GM06990 (cell line): ENCODE measurements around the gene LIMS1.

Experiments
- DNase-seq: peaks from one replicate; pipeline ENCODE4 v3.0.0-alpha.2; 2011; ENCODE audit not compliant: insufficient read length; ENCODE audit errors: extremely low read depth
- H3K27me3 ChIP-seq: replicated peaks from 2 replicates; pipeline ENCODE4 v1.6.0; 2011; ENCODE audit warnings: low read length; ENCODE audit not compliant: control insufficient read depth, insufficient read depth
- H3K36me3 ChIP-seq: 2 replicates; pipeline ENCODE4 v1.5.1; 2011; ENCODE audit warnings: low read length; ENCODE audit not compliant: control insufficient read depth, insufficient read depth
- H3K4me3 ChIP-seq: replicated peaks from 2 replicates; pipeline ENCODE4 v1.5.1; 2011; ENCODE audit warnings: low read depth, mild to moderate bottlenecking, control low read depth, low read length
- TF ChIP-seq, protein P1 (sequence below): IDR thresholded peaks from 2 replicates; pipeline ENCODE4 v1.5.1; 2011; ENCODE audit warnings: low read length, control low read depth, mild to moderate bottlenecking, inconsistent platforms; ENCODE audit not compliant: insufficient read depth, poor library complexity, severe bottlenecking

Gene LIMS1

DNA sequence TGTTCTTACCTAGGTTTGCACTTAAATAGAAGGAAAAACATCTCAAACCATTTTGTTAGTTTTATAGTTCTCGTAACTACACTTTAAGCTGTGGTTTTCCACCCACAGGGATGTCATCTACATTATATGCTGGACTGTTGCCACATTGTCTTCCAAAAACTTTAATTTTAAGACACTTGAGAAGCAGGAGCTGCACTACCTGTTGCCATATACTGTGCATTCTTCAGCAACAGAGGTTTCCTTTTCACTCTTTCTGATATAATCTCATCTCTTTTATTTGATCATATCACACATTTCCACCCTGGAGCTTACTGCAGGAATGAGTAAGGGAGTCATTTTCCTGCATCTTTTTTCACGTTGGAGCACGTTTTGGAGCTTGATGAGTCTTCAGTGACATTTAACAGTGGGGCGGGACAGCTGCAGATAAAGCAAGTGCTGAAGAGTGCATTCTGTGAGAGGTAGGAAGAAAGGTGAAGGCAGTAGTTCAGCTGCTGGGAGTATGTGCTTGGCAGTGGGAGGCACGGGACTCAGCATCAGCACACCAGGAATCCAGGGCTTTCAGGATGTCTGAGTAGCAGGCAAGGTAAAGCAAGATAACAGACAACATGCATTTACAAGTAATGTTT is 3.8 kb downstream of the LIMS1 start:
- no peak for DNase-seq
- no peaks in the 10 kb centered on the region for H3K27me3 ChIP-seq
- H3K4me3 ChIP-seq: no peak overlapping the region
- TF ChIP-seq, protein P1, sequence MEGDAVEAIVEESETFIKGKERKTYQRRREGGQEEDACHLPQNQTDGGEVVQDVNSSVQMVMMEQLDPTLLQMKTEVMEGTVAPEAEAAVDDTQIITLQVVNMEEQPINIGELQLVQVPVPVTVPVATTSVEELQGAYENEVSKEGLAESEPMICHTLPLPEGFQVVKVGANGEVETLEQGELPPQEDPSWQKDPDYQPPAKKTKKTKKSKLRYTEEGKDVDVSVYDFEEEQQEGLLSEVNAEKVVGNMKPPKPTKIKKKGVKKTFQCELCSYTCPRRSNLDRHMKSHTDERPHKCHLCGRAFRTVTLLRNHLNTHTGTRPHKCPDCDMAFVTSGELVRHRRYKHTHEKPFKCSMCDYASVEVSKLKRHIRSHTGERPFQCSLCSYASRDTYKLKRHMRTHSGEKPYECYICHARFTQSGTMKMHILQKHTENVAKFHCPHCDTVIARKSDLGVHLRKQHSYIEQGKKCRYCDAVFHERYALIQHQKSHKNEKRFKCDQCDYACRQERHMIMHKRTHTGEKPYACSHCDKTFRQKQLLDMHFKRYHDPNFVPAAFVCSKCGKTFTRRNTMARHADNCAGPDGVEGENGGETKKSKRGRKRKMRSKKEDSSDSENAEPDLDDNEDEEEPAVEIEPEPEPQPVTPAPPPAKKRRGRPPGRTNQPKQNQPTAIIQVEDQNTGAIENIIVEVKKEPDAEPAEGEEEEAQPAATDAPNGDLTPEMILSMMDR: no peak
- H3K36me3 ChIP-seq: no peaks in the 10 kb centered on the region; the same call in 1 of the 2 replicates

DNA sequence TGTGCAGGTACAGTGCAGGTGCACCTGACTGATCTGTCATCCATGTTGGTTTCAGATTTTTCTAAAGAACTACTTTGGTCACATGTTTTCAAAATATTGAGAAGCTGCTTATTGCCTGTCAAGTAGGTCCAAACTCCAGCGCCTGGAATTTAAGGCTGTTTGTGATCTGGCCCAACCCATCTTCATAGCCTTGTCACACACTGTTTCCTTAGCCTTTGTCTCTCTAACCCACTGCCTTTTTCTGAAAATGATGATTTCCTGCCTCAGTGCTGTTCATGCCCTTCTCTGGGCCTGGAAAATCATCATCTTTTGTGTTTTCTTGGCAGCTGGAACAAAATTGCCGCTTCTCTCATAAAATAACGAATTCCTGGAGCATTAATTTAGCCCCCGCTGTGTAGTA is 7.2 kb downstream of the LIMS1 start:
- TF ChIP-seq, protein P1: no peak
- no peaks in the 10 kb centered on the region for H3K27me3 ChIP-seq
- DNase-seq: no peak
- H3K4me3 ChIP-seq: no peak overlapping the region
- no peaks in the 10 kb centered on the region; the same call in 1 of the 2 replicates for H3K36me3 ChIP-seq

- TF ChIP-seq, protein P1: no peak
- no peak for DNase-seq
- H3K36me3 ChIP-seq: no peaks in the 10 kb centered on the region; the same call in 1 of the 2 replicates
These were observed 7.8 kb downstream of the LIMS1 start for GRCh38 chr2:108542071-108542470.

DNA sequence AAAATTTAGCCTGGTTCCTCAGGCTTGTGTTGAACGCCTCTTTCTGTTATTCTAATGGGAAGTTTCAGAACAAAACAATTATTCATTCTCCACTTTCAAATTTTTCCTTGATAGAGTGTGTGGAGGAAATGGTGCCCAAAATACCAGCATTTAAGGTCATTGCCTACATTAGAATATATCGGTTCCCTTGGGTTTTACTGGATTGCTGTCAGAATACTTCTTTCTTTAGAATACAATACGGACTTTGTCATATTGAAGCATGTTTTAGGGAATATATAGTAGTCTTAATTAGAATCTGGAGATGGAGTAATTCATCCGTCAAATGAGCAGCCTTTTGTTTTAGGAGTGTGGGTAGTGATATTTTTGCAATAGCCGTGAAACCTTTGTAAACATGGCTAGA is 13.3 kb downstream of the LIMS1 start:
- Histone ChIP-seq H3K36me3 (no peaks in the 10 kb centered on the region; the same call in 1 of the 2 replicates), H3K4me3 (no peak overlapping the region), H3K27me3 (no peaks in the 10 kb centered on the region)
- TF ChIP-seq, protein P1: no peak
- DNase-seq: no peak

More at GRCh38 chr2:108542071-108542470, 7.8 kb downstream of the LIMS1 start:
- Histone ChIP-seq H3K4me3 (no peak overlapping the region), H3K27me3 (no peaks in the 10 kb centered on the region)

GRCh38 chr2:108548208-108549003 is 14.1 kb downstream of the LIMS1 start:
- no peak for DNase-seq
- Histone ChIP-seq H3K4me3 (no peak overlapping the region), H3K27me3 (no peaks in the 10 kb centered on the region), H3K36me3 (no peaks in the 10 kb centered on the region)
- TF ChIP-seq, protein P1: no peak
